H1 (cell line): ENCODE data around the gene MED29. TPM values are rescaled to one million over a fixed set of nuclear protein-coding genes. Genes with fewer than 3 reads are reported as not detected.

Source experiments
- CTCF ChIA-PET: fragments of 300-600 bp; sonication (Branson Sonifier 250); formaldehyde crosslinking; loops from one replicate; lab custom pipeline; 2021; ENCODE audit not compliant: partially characterized antibody; lab: Charles Lee
- POLR2A ChIA-PET: fragments of 300-600 bp; sonication (Branson Sonifier 250); formaldehyde crosslinking; loops from one replicate; lab custom pipeline; 2021; ENCODE audit warnings: inconsistent platforms; ENCODE audit not compliant: partially characterized antibody; lab: Charles Lee
- DNase-seq, 2 experiments: peaks; one replicate each; pipeline versions ENCODE4 v3.0.0 to v3.0.0-alpha.2; 2010 to 2022; ENCODE audit warnings: low spot score in 2 of 2, low read depth in 1 of 2, mixed read lengths in 1 of 2
- FAIRE-seq: peaks from 2 replicates; lab custom pipeline; 2011; peaks lifted over from hg19 to GRCh38; lab: Jason Lieb, UNC
- H2AFZ ChIP-seq: 2 replicates; pipeline ENCODE4 v1.8.1; 2012; ENCODE audit warnings: low read length, inconsistent platforms
- H2AK5ac ChIP-seq: 2 replicates; pipeline ENCODE4 v1.6.1; 2013; ENCODE audit warnings: low read depth, low read length
- H2BK120ac ChIP-seq: replicated peaks from 2 replicates; pipeline ENCODE3; 2013; ENCODE audit warnings: low read depth, low read length, inconsistent platforms
- H2BK12ac ChIP-seq: 2 replicates; pipeline ENCODE4 v1.6.1; 2013; ENCODE audit warnings: low read depth, low read length
- H2BK15ac ChIP-seq: 2 replicates; pipeline ENCODE4 v1.6.1; 2013; ENCODE audit warnings: low read length
- H2BK20ac ChIP-seq: 2 replicates; pipeline ENCODE4 v1.6.1; 2013; ENCODE audit warnings: low read length
- H2BK5ac ChIP-seq: 2 replicates; pipeline ENCODE4 v1.6.1; 2013; ENCODE audit warnings: low read depth, low read length
- H3K14ac ChIP-seq: 2 replicates; pipeline ENCODE4 v1.6.1; 2013; ENCODE audit warnings: inconsistent platforms; ENCODE audit not compliant: insufficient read length
- H3K18ac ChIP-seq: 2 replicates; pipeline ENCODE4 v1.6.1; 2013; ENCODE audit warnings: low read length; ENCODE audit errors: extremely low read depth
- H3K23ac ChIP-seq: 2 replicates; pipeline ENCODE4 v1.6.1; 2013; ENCODE audit warnings: inconsistent platforms; ENCODE audit not compliant: insufficient read length
- H3K23me2 ChIP-seq: 2 replicates; pipeline ENCODE4 v1.6.1; 2013; ENCODE audit warnings: low read depth, low read length
- H3K27ac ChIP-seq: 2 replicates; pipeline ENCODE4 v1.6.1; 2011; ENCODE audit warnings: low read depth, low read length, inconsistent platforms
- H3K27me3 ChIP-seq, 4 experiments: replicated peaks in 1 of 4; 1 replicate in 1 of 4; 2 replicates in 3 of 4; pipeline versions ENCODE4 v1.6.1 to v1.8.1; 2011 to 2013; ENCODE audit warnings: low read length in 3 of 4, mild to moderate bottlenecking in 3 of 4, inconsistent platforms in 2 of 4, mixed read lengths in 2 of 4, moderate library complexity in 1 of 4; ENCODE audit not compliant: control insufficient read depth in 3 of 4, insufficient read depth in 3 of 4; ENCODE audit errors: extremely low read depth in 1 of 4
- H3K36me3 ChIP-seq, 4 experiments: 2 replicates each; pipeline versions ENCODE4 v1.6.1 to v1.8.1; 2011 to 2013; ENCODE audit warnings: mild to moderate bottlenecking in 4 of 4, low read length in 3 of 4, moderate library complexity in 2 of 4, control low read depth in 1 of 4, inconsistent platforms in 1 of 4; ENCODE audit not compliant: insufficient read depth in 4 of 4, control insufficient read depth in 2 of 4
- H3K4ac ChIP-seq: replicated peaks from 2 replicates; pipeline ENCODE3; 2013; ENCODE audit warnings: low read length, low read depth, mixed read lengths, inconsistent platforms; ENCODE audit not compliant: insufficient read length
- H3K4me1 ChIP-seq, 4 experiments: replicated peaks in 1 of 4; 1 replicate in 1 of 4; 2 replicates in 3 of 4; pipeline versions ENCODE4 v1.6.1 to v1.8.1; 2011 to 2013; ENCODE audit warnings: low read length in 3 of 4, inconsistent platforms in 2 of 4, mixed read lengths in 1 of 4; ENCODE audit not compliant: insufficient read depth in 4 of 4, control insufficient read depth in 3 of 4
- H3K4me2 ChIP-seq, 2 experiments: 2 replicates each; pipeline versions ENCODE4 v1.6.1 to v1.8.1; 2011 to 2013; ENCODE audit warnings: low read depth in 2 of 2, low read length in 2 of 2, control low read depth in 1 of 2, inconsistent platforms in 1 of 2, mild to moderate bottlenecking in 1 of 2; ENCODE audit not compliant: insufficient read depth in 1 of 2
- H3K4me3 ChIP-seq, 4 experiments: fragments of 200-600, 300-600 bp in 1 of 4; sonication (generic), shearing (Covaris generic), sonication (Bioruptor Twin) in 1 of 4; 2 replicates each; pipeline versions ENCODE4 v1.5.1 to v1.8.1; 2011 to 2016; ENCODE audit warnings: low read length in 4 of 4, low read depth in 3 of 4, control low read depth in 2 of 4, inconsistent platforms in 2 of 4, mild to moderate bottlenecking in 2 of 4, mixed read lengths in 1 of 4, moderate library complexity in 1 of 4; ENCODE audit not compliant: insufficient read depth in 2 of 4; ENCODE audit errors: extremely low read depth in 1 of 4
- H3K56ac ChIP-seq: replicated peaks from 2 replicates; pipeline ENCODE3; 2013; ENCODE audit warnings: low read depth, mild to moderate bottlenecking, mixed read lengths, low read length, inconsistent platforms; ENCODE audit not compliant: insufficient read length
- H3K79me1 ChIP-seq: 2 replicates; pipeline ENCODE4 v1.6.1; 2013; ENCODE audit warnings: low read depth, low read length, control low read depth
- H3K79me2 ChIP-seq, 2 experiments: 2 replicates each; pipeline versions ENCODE4 v1.6.1 to v1.8.1; 2012 to 2013; ENCODE audit warnings: low read length in 2 of 2, mild to moderate bottlenecking in 2 of 2, inconsistent platforms in 1 of 2; ENCODE audit not compliant: insufficient read depth in 2 of 2, control insufficient read depth in 1 of 2
- H3K9ac ChIP-seq, 4 experiments: replicated peaks in 1 of 4; 1 replicate in 1 of 4; 2 replicates in 3 of 4; pipeline versions ENCODE4 v1.6.1 to v1.8.1; 2011 to 2013; ENCODE audit warnings: low read depth in 3 of 4, low read length in 3 of 4, control low read depth in 2 of 4, mild to moderate bottlenecking in 2 of 4, moderate library complexity in 2 of 4, inconsistent platforms in 1 of 4; ENCODE audit errors: extremely low read depth in 1 of 4
- H3K9me3 ChIP-seq, 2 experiments: 2 replicates each; pipeline versions ENCODE4 v1.6.1 to v1.8.1; 2012 to 2013; ENCODE audit warnings: mild to moderate bottlenecking in 2 of 2, moderate library complexity in 2 of 2, control low read depth in 1 of 2, inconsistent platforms in 1 of 2, low read depth in 1 of 2, low read length in 1 of 2, mixed read lengths in 1 of 2; ENCODE audit not compliant: insufficient read depth in 2 of 2
- H4K20me1 ChIP-seq, 2 experiments: replicated peaks in 1 of 2; 2 replicates each; pipeline versions ENCODE3 to v1.8.1; 2011 to 2013; ENCODE audit warnings: inconsistent platforms in 2 of 2, low read length in 2 of 2, mild to moderate bottlenecking in 1 of 2; ENCODE audit not compliant: insufficient read depth in 2 of 2, control insufficient read depth in 1 of 2
- H4K5ac ChIP-seq: 2 replicates; pipeline ENCODE4 v1.6.1; 2013; ENCODE audit warnings: low read length, low read depth, mixed read lengths, inconsistent platforms; ENCODE audit not compliant: insufficient read length
- H4K8ac ChIP-seq: 2 replicates; pipeline ENCODE4 v1.8.0; 2013; ENCODE audit warnings: mild to moderate bottlenecking, moderate library complexity, low read length, inconsistent platforms; ENCODE audit not compliant: insufficient read depth; ENCODE audit errors: extremely low read depth
- H4K91ac ChIP-seq: replicated peaks from 2 replicates; pipeline ENCODE3; 2013; ENCODE audit warnings: low read length, mixed read lengths, inconsistent platforms; ENCODE audit not compliant: insufficient read length
- CREB1 ChIP-seq: IDR thresholded peaks from 2 replicates; pipeline ENCODE4 v1.6.1; 2012; ENCODE audit warnings: inconsistent platforms
- E2F6 ChIP-seq: IDR thresholded peaks from 2 replicates; pipeline ENCODE4 v1.6.1; 2012; ENCODE audit warnings: inconsistent platforms
- HDAC2 ChIP-seq, 2 experiments: fragments of 300-600 bp in 1 of 2; sonication (generic) in 1 of 2; IDR thresholded peaks; 2 replicates each; pipeline ENCODE4 v1.6.1; 2011 to 2012; ENCODE audit warnings: low read depth in 2 of 2, low read length in 2 of 2, mild to moderate bottlenecking in 2 of 2, moderate library complexity in 2 of 2, borderline replicate concordance in 1 of 2, inconsistent platforms in 1 of 2
- JUN ChIP-seq: IDR thresholded peaks from 2 replicates; pipeline ENCODE4 v1.6.1; 2011; ENCODE audit warnings: low read depth, mild to moderate bottlenecking, improper control_type of control experiment, low read length
- POLR2A ChIP-seq, 2 experiments: IDR thresholded peaks; 1 replicate in 1 of 2; 2 replicates in 1 of 2; pipeline ENCODE4 v1.6.1; 2011; ENCODE audit warnings: low read depth in 2 of 2, low read length in 2 of 2, mild to moderate bottlenecking in 2 of 2; ENCODE audit errors: control extremely low read depth in 1 of 2
- RXRA ChIP-seq: IDR thresholded peaks from 2 replicates; pipeline ENCODE4 v1.6.1; 2011; ENCODE audit warnings: low read depth, mild to moderate bottlenecking, low read length, moderate library complexity; ENCODE audit not compliant: insufficient read depth
- SUZ12 ChIP-seq: fragments of 200-600 bp; sonication (generic); IDR thresholded peaks from 2 replicates; pipeline ENCODE4 v1.6.1; 2012; ENCODE audit warnings: mild to moderate bottlenecking, inconsistent platforms, low read length, moderate library complexity, mixed read lengths
- TCF12 ChIP-seq: IDR thresholded peaks from 2 replicates; pipeline ENCODE4 v1.6.1; 2011; ENCODE audit warnings: low read depth, mild to moderate bottlenecking, low read length
- TEAD4 ChIP-seq: IDR thresholded peaks from 2 replicates; pipeline ENCODE4 v1.6.1; 2012; ENCODE audit warnings: low read depth, low read length, inconsistent platforms, mixed read lengths
- polyA plus RNA-seq, 7 experiments: library from polyadenylated mRNA; depleted of rRNA in 3 of 7; stranded (reverse) in 5 of 7; unstranded in 2 of 7; fragments of >200 nt in 5 of 7; fragments of 200-250 nt in 2 of 7; gene quantifications; 1 replicate in 5 of 7; 2 replicates in 1 of 7; 4 replicates in 1 of 7; pipeline versions ENCODE4 v1.2.1 to v1.2.3, GENCODE V29; 2011 to 2013; ENCODE audit warnings: missing spikeins in 2 of 7, mixed read lengths in 2 of 7
- total RNA-seq: library from RNA; stranded (reverse); fragmentation: NEBNext Ultra II Directional; extraction: Animal tissue kit (Norgen Biotek cat#: 25700); gene quantifications from 2 replicates; pipeline ENCODE4 v1.2.1, GENCODE V29; 2021

MED29 gene
- total and polyA plus RNA-seq, 2 of the 8 experiments (the other 6 are each of a cell fraction or from before 2014, with no cell fraction given) = 31.1 to 52.5 TPM

- Histone ChIP-seq H3K18ac (no peak overlapping the region), H3K4me1 (no peaks in the 10 kb centered on the region), H3K9ac (no peak overlapping the region), H3K27me3 (no peaks in the 10 kb centered on the region), H3K36me3 (peaks cover 33 to 74% (median 63%) of the 10 kb centered on the region in 4 experiments), H3K79me2 (no peaks in the 10 kb centered on the region), H2AFZ (no peak overlapping the region), H3K9me3 (no peaks in the 10 kb centered on the region), H2BK120ac (no peak overlapping the region), H3K14ac (no peak overlapping the region), H2BK15ac (no peak overlapping the region), H3K23me2 (no peaks in the 10 kb centered on the region; the same call in 1 of the 2 replicates), H4K20me1 (peaks cover 10 to 16% of the 10 kb centered on the region in 2 experiments), H4K91ac (no peak overlapping the region), H3K4me3 (no peak overlapping the region), H4K5ac (no peak overlapping the region), H4K8ac (no peak overlapping the region), H3K79me1 (no peaks in the 10 kb centered on the region; the same call in 1 of the 2 replicates), H3K23ac (no peak overlapping the region), H3K56ac (no peak overlapping the region), H2AK5ac (no peak overlapping the region), H2BK5ac (no peak overlapping the region), H3K27ac (no peak overlapping the region), H3K4me2 (no peak overlapping the region), H3K4ac (no peak overlapping the region), H2BK12ac (no peak overlapping the region), H2BK20ac (no peak overlapping the region)
- no peak for TF ChIP-seq JUN
- TF ChIP-seq E2F6 = no peak
- TF ChIP-seq CREB1 = no peak
- no peak for TF ChIP-seq TEAD4
- TF ChIP-seq SUZ12 = no peak
- no peak for TF ChIP-seq POLR2A (IDR thresholded peaks at IDR 0.05; ENCODE audit: control extremely low read depth in 1 of 2, low read depth in 2 of 2, low read length in 2 of 2)
- no peak for TF ChIP-seq RXRA
- TF ChIP-seq HDAC2 (IDR thresholded peaks at IDR 0.05; ENCODE audit: borderline replicate concordance in 1 of 2, low read depth in 2 of 2, low read length in 2 of 2) = no peak
- TF ChIP-seq TCF12 = no peak
- POLR2A ChIA-PET = interaction anchor here (1.1 to 2.0 kb wide), 5 partner anchors 9 to 15 kb away, joined by 3 to 11 read pairs (median 5); partner anchors contain the start of genes MED29 and PAF1
- CTCF ChIA-PET = interaction anchor here (0.7 to 1.3 kb wide), 4 partner anchors 9 to 47 kb away, joined by 3 to 4 read pairs (median 4); no protein-coding TSS in a partner anchor
- FAIRE-seq (no peak), DNase-seq (no peak)
These were observed 15.2 kb upstream of the MED29 start for GRCh38 chr19:39375929-39376328.
